OCI-LY7 (cell line): ENCODE results near the gene ABCG4. TPM values are rescaled to one million over a fixed set of nuclear protein-coding genes. Genes with fewer than 3 reads are reported as not detected.

Experiments used
- BruUV-seq: library from RNA; stranded (reverse); fragments of 400-500 nt; replicated peaks from 2 replicates; lab custom pipeline; 2021; lab: Mats Ljungman, UMichigan
- CTCF ChIA-PET: fragments of 300-600 bp; sonication (Branson Sonifier 250); formaldehyde crosslinking; loops from one replicate; lab custom pipeline; 2022; ENCODE audit warnings: antibody characterized with exemption; ENCODE audit not compliant: unreplicated experiment; lab: Charles Lee
- POLR2A ChIA-PET: fragments of 300-600 bp; sonication (Branson Sonifier 250); formaldehyde crosslinking; loops from one replicate; lab custom pipeline; 2022; ENCODE audit warnings: antibody characterized with exemption; lab: Charles Lee
- DNase-seq: peaks from one replicate; pipeline ENCODE4 v3.0.0-alpha.2; 2015; ENCODE audit warnings: low spot score
- H2AFZ ChIP-seq: fragments of 200-600 bp; sonication (generic), shearing (Covaris generic); 2 replicates; pipeline ENCODE4 v1.6.1; 2014; ENCODE audit warnings: mild to moderate bottlenecking, antibody characterized with exemption, low read length, moderate library complexity
- H3K27ac ChIP-seq: fragments of 200-600 bp; sonication (generic); 2 replicates; pipeline ENCODE4 v1.5.1; 2014; ENCODE audit warnings: mixed run types, low read depth, mild to moderate bottlenecking, moderate library complexity, low read length, inconsistent platforms; ENCODE audit not compliant: poor library complexity, severe bottlenecking
- H3K36me3 ChIP-seq: fragments of 200-600 bp; sonication (generic); 2 replicates; pipeline ENCODE4 v1.6.1; 2014; ENCODE audit warnings: mild to moderate bottlenecking, antibody characterized with exemption, low read length, moderate library complexity, mixed read lengths; ENCODE audit not compliant: insufficient read depth
- H3K4me1 ChIP-seq: fragments of 200-600 bp; sonication (generic); 2 replicates; pipeline ENCODE4 v1.5.1; 2014; ENCODE audit warnings: mild to moderate bottlenecking, low read length; ENCODE audit not compliant: insufficient read depth, poor library complexity, severe bottlenecking
- H3K4me2 ChIP-seq: fragments of 200-600 bp; sonication (generic); 2 replicates; pipeline ENCODE4 v1.6.1; 2014; ENCODE audit warnings: mild to moderate bottlenecking, low read length
- H3K4me3 ChIP-seq: fragments of 200-600 bp; sonication (generic); 2 replicates; pipeline ENCODE4 v1.5.1; 2014; ENCODE audit warnings: mild to moderate bottlenecking, low read depth, low read length; ENCODE audit not compliant: poor library complexity, severe bottlenecking
- H3K79me2 ChIP-seq: fragments of 200-600 bp; sonication (generic); 2 replicates; pipeline ENCODE4 v1.6.1; 2016; ENCODE audit warnings: low read depth, mild to moderate bottlenecking, low read length, moderate library complexity, mixed read lengths; ENCODE audit not compliant: insufficient read depth
- H3K9me2 ChIP-seq: fragments of 200-600 bp; sonication (generic); 2 replicates; pipeline ENCODE4 v1.6.1; 2016; ENCODE audit warnings: mild to moderate bottlenecking, low read length, mixed read lengths; ENCODE audit not compliant: insufficient read depth
- H3K9me3 ChIP-seq: fragments of 200-600 bp; sonication (generic); 2 replicates; pipeline ENCODE4 v1.6.1; 2014; ENCODE audit warnings: mild to moderate bottlenecking, mixed run types, low read length, mixed read lengths
- H4K20me1 ChIP-seq: fragments of 200-600 bp; sonication (generic); 2 replicates; pipeline ENCODE4 v1.6.1; 2014; ENCODE audit warnings: mild to moderate bottlenecking, antibody characterized with exemption, low read length, moderate library complexity, mixed read lengths; ENCODE audit not compliant: insufficient read depth
- CTCF ChIP-seq: fragments of 200-600 bp; sonication (generic); conservative IDR thresholded peaks from 2 replicates; pipeline ENCODE4 v1.5.1; 2014; ENCODE audit warnings: mild to moderate bottlenecking, antibody characterized with exemption, low read length, moderate library complexity, mixed read lengths
- EZH2phosphoT487 ChIP-seq: fragments of 200-600 bp; sonication (generic); IDR thresholded peaks from 2 replicates; pipeline ENCODE4 v1.6.1; 2018; ENCODE audit warnings: low read depth, borderline replicate concordance, mild to moderate bottlenecking, mixed run types, antibody characterized with exemption, low read length, moderate library complexity, mixed read lengths
- intact Hi-C: fragments of 100-400 bp; cut with micrococcal nuclease; formaldehyde crosslinking; loops from one replicate; pipeline ENCODE4 v1.10.0; 2022; ENCODE audit not compliant: unreplicated experiment
- total RNA-seq, 2 experiments: library from RNA; depleted of rRNA in 1 of 2; stranded (reverse); fragments of >200 nt in 1 of 2; shearing (Covaris generic) in 1 of 2; gene quantifications; 2 replicates each; pipeline ENCODE4 v1.2.3, GENCODE V29; 2014 to 2022

ABCG4 gene
- total RNA-seq, 2 experiments from 2014 or later: not detected

GRCh38 chr11:119202554-119202953, 53.7 kb downstream of the ABCG4 start:
- Histone ChIP-seq H3K79me2 (peaks cover 9% of the 10 kb centered on the region), H3K4me3 (no peak overlapping the region), H3K9me2 (no peaks in the 10 kb centered on the region), H3K9me3 (no peaks in the 10 kb centered on the region), H3K36me3 (no peaks in the 10 kb centered on the region), H4K20me1 (no peaks in the 10 kb centered on the region; the same call in 1 of the 2 replicates), H3K4me2 (no peak overlapping the region), H3K27ac (no peak overlapping the region), H3K4me1 (peaks cover 13% of the 10 kb centered on the region), H2AFZ (no peak overlapping the region)
- intact Hi-C loops: no loop called here
- DNase-seq: no peak
- TF ChIP-seq CTCF (no peak), EZH2phosphoT487 (no peak)
- ChIA-PET CTCF (no interaction called here), POLR2A (no interaction called here)
- BruUV-seq: no TSS peak

- peaks cover 24% of the 10 kb centered on the region for H3K79me2 ChIP-seq
- BruUV-seq: no TSS peak
- peaks cover 10% of the 10 kb centered on the region for H3K36me3 ChIP-seq
- intact Hi-C loops: loop anchor here (2.0 kb wide), 1 partner anchor 101 kb away; no protein-coding TSS in a partner anchor
- H4K20me1 ChIP-seq: no peaks in the 10 kb centered on the region; the same call in 1 of the 2 replicates
- CTCF ChIA-PET: no interaction called here
- no peaks in the 10 kb centered on the region for H3K9me2 ChIP-seq
- no peaks in the 10 kb centered on the region for H3K9me3 ChIP-seq
- H3K27ac ChIP-seq: no peak overlapping the region
- no peak overlapping the region for H3K4me2 ChIP-seq
- TF ChIP-seq CTCF (no peak), EZH2phosphoT487 (no peak)
- H2AFZ ChIP-seq: no peak overlapping the region
- H3K4me1 ChIP-seq: peaks cover 25% of the 10 kb centered on the region
- POLR2A ChIA-PET: interaction anchor here (0.9 kb wide), 1 partner anchor 37 kb away, joined by 4 read pairs; no protein-coding TSS in a partner anchor
- no peak for DNase-seq
- no peak overlapping the region for H3K4me3 ChIP-seq
These were observed 55.2 kb downstream of the ABCG4 start for GRCh38 chr11:119204066-119204465.

- peak overlapping the region; percentile 100 for H3K4me3 ChIP-seq
- H2AFZ ChIP-seq: peak overlapping the region; percentile 97
- peaks cover 34% of the 10 kb centered on the region for H3K79me2 ChIP-seq
- H4K20me1 ChIP-seq: no peaks in the 10 kb centered on the region; the same call in 1 of the 2 replicates
- TSS peak; percentile 94 for BruUV-seq
- H3K9me3 ChIP-seq: no peaks in the 10 kb centered on the region
- intact Hi-C loops: loop anchor here (1.0 to 2.0 kb wide), 2 partner anchors 102 to 118 kb away; no protein-coding TSS in a partner anchor
- TF ChIP-seq CTCF: no peak
- no peak for TF ChIP-seq EZH2phosphoT487
- DNase-seq: peak; percentile 41
- peak overlapping the region; percentile 83 for H3K4me2 ChIP-seq
- CTCF ChIA-PET: interaction anchor here (1.1 to 1.5 kb wide), 2 partner anchors 9 to 169 kb away, joined by 3 to 24 read pairs; no protein-coding TSS in a partner anchor
- H3K4me1 ChIP-seq: peaks cover 31% of the 10 kb centered on the region
- H3K36me3 ChIP-seq: peaks cover 10% of the 10 kb centered on the region
- H3K27ac ChIP-seq: peak overlapping the region; percentile 78
- no peaks in the 10 kb centered on the region for H3K9me2 ChIP-seq
- POLR2A ChIA-PET: interaction anchor here (1.0 to 1.7 kb wide), 5 partner anchors 8 to 57 kb away, joined by 3 to 18 read pairs (median 3); no protein-coding TSS in a partner anchor
These were observed 56.2 kb downstream of the ABCG4 start for GRCh38 chr11:119205080-119205479.
